ENCODE data around the gene BEAN1. TPM values are rescaled to one million over a fixed set of nuclear protein-coding genes. Genes with fewer than 3 reads are reported as not detected.

BEAN1 gene
- total and polyA plus RNA-seq, 9 of the 15 experiments (the other 6 are each of a cell fraction or from before 2014, with no cell fraction given), result not detected

- TF ChIP-seq CUX1 (CRISPR knock-in tag; IDR thresholded peaks at IDR 0.05), result no peak
- no peak for TF ChIP-seq BCLAF1 (IDR thresholded peaks at IDR 0.05; ENCODE audit: borderline replicate concordance in 1 of 2, control insufficient read depth in 1 of 2, low read depth in 2 of 2, low read length in 1 of 2)
- TF ChIP-seq, protein P1, sequence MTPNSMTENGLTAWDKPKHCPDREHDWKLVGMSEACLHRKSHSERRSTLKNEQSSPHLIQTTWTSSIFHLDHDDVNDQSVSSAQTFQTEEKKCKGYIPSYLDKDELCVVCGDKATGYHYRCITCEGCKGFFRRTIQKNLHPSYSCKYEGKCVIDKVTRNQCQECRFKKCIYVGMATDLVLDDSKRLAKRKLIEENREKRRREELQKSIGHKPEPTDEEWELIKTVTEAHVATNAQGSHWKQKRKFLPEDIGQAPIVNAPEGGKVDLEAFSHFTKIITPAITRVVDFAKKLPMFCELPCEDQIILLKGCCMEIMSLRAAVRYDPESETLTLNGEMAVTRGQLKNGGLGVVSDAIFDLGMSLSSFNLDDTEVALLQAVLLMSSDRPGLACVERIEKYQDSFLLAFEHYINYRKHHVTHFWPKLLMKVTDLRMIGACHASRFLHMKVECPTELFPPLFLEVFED (CRISPR knock-in tag; conservative IDR thresholded peaks at IDR 0.05), result no peak
- TF ChIP-seq BHLHE40 (IDR thresholded peaks at IDR 0.05; ENCODE audit: low read length), result peak; percentile 24; the same call in 1 of the 2 replicates
- TF ChIP-seq ZFP30 (CRISPR knock-in tag; IDR thresholded peaks at IDR 0.05; ENCODE audit: borderline replicate concordance), result no peak
- no peak for TF ChIP-seq WHSC1 (IDR thresholded peaks at IDR 0.05; ENCODE audit: low read length)
- TF ChIP-seq POLR3A (IDR thresholded peaks at IDR 0.05; ENCODE audit: borderline replicate concordance, extremely low read depth, insufficient read depth, insufficient read length), result no peak
- no peak for TF ChIP-seq OTX1 (CRISPR knock-in tag; IDR thresholded peaks at IDR 0.05)
- TF ChIP-seq STAG1 (CRISPR knock-in tag; IDR thresholded peaks at IDR 0.05; ENCODE audit: borderline replicate concordance), result peak; percentile 46; the same call in 1 of the 2 replicates
- no peak for TF ChIP-seq STAT5B (CRISPR knock-in tag; IDR thresholded peaks at IDR 0.05)
- TF ChIP-seq DMBX1 (CRISPR knock-in tag; IDR thresholded peaks at IDR 0.05; ENCODE audit: borderline replicate concordance), result no peak
- TF ChIP-seq SRSF7 (optimal IDR thresholded peaks at IDR 0.05; ENCODE audit: low read depth, low read length), result no peak
- no peak for TF ChIP-seq KDM5B (IDR thresholded peaks at IDR 0.05; ENCODE audit: insufficient replicate concordance, low read depth, low read length)
- no peak for TF ChIP-seq ZC3H4 (CRISPR knock-in tag; IDR thresholded peaks at IDR 0.05; ENCODE audit: borderline replicate concordance)
- TF ChIP-seq CC2D1A (IDR thresholded peaks at IDR 0.05), result peak; percentile 61; the same call in 1 of the 2 replicates
- TF ChIP-seq BRD9 (IDR thresholded peaks at IDR 0.05; ENCODE audit: low read depth, partially characterized antibody), result no peak
Observed at GRCh38 chr16:66483689-66484452, 56.8 kb downstream of the BEAN1 start (continued).

All from K562 (cell line).